NCI-H146 (cell line): Measurements from ENCODE around the gene ZNF831.

Source experiments
- DNase-seq: peaks from one replicate; lab custom pipeline; 2025; lab: John Stamatoyannopoulos, UW

The ZNF831 gene

DNA sequence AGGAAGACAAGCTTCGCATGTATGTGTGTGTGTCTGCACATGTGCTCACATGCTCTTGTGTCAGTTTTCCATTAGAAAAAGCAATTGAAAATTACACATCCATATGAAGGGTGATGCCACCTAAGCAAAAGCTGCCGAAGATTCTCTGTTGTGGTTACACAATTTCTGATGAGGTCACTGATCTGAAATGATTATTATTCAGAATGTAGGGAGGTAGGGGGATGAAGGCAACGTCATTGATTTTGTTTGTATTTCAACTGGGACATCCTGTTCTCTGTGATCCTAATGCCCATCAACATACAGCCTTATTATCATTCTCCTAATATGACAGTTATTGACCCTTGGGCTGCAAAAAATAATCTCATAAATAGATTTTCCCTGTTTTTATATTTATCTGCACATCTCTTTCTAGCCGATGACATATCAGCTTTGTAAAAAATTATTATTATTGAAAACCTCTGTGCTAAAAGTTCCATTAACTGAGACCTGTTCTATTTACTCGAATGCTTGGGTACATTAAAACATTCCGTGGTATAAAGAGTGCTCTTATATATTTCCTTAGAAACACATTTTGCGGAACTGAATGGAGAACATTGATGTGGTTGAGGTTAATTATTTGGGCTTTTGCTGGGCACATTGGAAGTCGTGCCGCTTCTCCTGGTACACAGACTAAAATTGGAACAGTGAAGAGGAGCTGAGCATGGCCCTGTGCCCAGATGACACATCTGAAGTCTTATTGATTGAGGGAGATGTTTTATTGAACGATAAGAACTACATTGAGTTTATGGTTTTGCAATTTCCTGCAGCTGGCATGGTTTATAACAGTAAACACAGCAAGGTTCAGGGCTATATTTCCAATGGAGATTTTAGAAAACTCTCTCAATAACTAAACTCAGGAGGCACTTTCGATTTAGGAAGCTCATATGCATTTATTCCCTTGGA lies 51.3 kb downstream of the ZNF831 start:
- no peak for DNase-seq

- no peak for DNase-seq
These were observed 53.6 kb downstream of the ZNF831 start for GRCh38 chr20:59217173-59217572.

- no peak for DNase-seq
These were observed 54.2 kb downstream of the ZNF831 start for GRCh38 chr20:59217794-59218280.

DNA sequence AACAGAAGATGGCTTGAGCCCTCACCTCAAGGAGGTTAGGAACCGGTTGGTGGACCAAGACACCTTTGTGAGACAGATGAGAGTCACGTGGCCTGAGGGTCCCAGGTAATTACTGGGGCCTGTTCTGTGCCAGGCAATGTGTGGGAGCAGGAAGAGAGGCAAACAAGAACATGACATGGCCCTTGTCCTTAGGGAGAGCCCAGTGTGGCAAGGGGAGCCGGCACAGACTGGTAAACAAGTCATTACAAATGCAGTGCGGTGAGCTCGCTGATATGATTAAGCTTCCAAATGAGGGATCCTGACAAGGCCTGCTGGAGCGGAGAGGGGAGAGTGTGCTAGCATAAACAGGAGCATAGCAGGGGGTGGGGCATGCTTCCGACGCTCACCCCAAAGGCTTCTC lies 55.6 kb downstream of the ZNF831 start:
- no peak for DNase-seq

DNA sequence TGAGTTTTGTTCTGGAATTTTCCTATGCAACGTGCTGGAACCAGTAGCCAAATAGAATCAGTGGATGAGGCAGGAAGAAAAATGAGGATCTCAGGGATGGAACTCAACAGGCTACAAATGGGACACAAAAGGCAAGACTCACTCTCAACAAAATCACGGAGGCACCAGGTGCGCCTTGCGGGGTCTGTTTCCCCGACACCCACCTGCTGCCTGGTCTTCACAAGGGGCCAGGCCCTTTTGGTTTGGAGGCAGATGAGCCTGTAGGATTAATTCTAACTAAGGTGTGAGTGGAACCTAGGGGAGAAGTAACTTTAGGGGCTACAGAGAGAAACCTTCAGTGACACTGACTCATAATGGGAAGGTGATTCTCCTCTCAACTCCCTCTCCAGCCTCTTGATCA lies 56.5 kb downstream of the ZNF831 start:
- DNase-seq: no peak

DNA sequence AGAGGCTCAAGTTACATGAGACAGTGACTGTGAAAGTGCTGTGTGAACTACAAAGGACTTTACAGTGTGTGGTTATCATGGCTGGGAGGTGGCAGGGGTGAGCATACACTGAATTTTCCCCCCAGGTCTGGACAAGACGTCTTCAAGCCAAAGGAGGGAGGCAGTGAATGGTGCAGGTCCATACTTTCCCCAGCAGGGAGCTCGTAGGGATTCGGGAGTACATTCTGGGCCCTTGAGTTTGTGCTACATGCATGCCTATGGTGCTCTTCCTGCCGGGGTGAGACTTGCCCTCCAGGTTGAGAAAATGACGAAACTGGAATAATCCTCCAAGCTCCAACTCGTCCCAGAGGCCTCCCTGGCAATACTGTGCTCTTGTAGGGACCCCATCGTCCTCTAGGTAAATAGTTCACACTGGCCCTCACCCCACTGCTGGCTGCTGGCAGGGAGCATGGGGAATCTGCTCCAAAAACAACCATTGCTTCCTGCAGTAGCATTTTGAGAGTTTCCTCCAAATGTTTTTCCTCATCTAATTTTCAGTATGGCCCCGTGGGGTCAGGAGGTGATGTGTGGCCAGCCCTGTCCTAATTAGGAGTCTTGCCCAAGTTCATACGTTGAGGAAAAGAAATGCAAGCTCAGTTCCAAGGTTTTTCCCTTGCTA lies 57.6 kb downstream of the ZNF831 start:
- no peak for DNase-seq

DNA sequence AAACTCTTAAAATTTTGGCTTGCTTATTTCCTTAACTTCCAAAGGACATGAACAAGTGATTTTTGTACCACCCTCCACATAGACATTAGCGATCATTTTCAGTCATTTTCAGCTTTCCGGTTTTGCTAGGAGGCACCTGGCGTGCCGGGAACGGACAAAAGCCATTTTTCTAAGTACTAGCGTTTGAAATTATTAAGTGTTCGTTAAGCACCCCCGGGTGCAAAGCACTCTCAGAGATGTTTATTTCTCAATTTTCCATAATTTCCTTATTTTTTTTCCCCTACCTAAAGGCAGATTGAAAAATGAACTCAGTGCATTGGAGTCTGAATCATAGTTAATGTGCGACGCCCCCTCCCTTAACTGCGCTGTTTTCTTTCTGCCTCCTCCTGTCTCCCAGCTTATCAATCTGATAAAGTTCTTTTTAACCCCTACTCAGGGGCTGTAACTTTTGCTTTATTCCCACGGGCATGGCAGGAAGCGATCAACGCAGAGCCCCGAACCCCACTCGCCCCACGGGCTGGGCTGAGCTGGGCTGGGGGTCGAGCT lies 58.2 kb downstream of the ZNF831 start:
- no peak for DNase-seq

DNA sequence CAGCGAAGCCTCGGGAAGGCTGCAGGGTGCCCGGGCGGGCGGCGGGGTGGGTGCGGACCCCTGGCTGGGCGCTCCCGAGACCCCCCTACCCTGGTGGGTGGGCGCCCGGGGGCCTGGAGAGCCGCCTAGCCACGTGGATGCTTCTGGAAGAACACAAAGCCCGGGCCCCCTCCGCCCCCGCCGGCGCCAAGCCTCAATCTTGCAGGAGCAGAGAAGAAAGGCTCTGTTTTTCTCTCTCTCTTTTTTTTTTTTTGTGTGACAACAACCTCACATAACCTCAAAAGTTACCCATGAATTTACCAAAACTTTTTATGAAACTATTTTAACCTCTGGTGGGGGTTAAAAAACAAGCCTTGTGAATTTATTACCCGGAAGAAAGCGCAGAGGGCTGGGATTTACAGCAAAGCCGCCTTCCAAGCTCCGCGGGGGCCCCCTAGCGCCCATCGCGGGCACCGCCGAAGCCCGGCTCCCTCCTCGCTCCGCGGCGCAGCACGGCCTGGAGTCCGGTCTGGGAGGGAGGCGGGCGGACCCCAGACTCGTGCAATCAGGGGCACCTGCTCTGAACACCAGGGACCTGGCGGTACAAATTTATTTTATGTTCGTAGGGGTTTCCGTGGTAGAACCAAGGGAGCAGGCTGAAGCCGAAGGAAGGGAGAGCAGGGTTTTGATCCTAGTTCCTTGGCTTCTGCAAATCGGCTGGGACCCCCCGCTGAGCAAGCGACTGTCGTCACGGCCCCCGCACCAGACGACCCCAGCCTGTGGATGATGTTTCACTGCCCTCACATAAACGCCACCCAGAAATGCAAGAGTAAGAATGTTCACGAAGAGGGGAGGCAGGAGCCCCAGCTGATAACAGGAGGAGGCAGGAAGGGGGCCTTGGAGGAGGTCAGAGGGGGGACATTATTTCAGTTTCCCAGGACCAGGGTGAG lies 58.9 kb downstream of the ZNF831 start:
- peak; percentile 63 for DNase-seq

DNA sequence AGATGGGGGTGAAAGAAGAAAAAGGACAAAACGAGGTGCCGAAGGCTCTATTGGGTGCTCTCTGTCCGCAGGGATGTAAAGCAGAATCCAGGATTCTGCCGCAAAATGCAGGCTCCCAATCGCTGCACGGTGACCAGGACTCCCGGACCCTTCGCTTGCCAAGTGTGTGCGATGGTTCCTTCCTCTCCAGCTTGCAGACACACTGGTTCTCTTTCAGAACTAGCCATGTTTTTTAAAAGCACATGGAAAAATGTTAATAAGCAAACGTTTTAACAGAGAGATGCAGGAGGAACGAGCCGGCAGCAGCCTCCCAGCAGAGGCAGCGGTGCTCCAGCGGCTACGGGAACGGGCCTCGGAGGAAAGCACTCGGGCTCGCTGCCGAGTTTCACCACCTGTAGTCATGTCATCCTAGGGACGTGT lies 59.6 kb downstream of the ZNF831 start:
- no peak for DNase-seq

- no peak for DNase-seq
These were observed 60.1 kb downstream of the ZNF831 start for GRCh38 chr20:59223750-59224149.

GRCh38 chr20:59224236-59224635 lies 60.6 kb downstream of the ZNF831 start:
- DNase-seq: no peak

DNA sequence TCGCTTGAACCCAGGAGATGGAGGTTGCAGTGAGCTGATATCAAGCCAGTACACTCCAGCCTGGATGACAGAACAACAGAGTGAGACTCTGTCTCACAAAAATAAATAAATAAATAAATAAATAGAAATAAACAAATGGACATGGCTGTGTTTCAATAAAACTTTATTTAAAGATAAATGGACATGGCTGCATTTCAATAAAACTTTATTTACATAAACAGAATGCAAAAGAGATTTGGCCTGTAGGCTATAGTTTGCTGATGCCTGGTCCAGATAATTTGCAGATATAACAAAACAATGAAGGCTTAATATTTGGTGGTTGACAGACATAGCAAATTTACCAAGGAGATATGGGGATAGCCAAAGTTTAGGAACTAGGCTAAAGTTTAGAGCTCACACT lies 66.8 kb downstream of the ZNF831 start:
- no peak for DNase-seq

GRCh38 chr20:59231124-59231804 lies 67.6 kb downstream of the ZNF831 start:
- no peak for DNase-seq

DNA sequence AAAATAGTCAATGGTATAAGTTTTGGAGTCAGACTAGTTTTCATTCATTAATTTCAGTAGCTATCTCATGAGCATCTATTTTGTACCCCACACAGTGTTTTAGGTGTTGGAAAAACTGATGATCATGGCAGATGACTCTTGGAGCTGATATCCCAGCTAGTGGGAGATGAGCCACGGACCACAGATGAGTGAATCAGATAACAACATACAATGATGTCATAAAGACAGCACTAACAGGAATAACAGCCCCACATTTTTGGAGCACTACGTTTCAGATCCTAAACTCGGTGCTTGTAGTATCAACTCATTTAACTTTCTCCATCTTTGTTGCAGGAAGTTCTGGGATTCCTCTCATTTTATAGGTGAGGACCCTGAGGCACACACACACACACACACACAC lies 69.0 kb downstream of the ZNF831 start:
- no peak for DNase-seq

DNA sequence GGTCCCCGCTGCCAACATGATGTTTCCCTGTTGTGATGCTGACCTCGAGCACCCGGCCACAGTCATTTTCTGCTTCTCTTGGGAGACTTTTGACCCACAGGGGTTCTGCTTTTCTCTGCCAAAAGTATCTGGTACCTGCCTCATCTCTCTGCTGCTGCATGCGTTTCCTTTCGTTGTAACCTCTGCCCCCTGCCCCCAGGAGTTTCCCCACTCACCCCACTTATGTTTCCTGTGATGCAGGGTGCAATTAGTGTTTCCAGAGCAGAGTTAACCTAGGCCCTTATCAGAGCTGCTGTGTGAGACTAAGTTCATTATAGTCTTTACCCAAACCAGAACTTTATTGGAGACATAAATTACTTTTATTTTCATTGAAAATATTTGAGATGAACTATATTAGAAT lies 71.6 kb downstream of the ZNF831 start:
- no peak for DNase-seq

DNA sequence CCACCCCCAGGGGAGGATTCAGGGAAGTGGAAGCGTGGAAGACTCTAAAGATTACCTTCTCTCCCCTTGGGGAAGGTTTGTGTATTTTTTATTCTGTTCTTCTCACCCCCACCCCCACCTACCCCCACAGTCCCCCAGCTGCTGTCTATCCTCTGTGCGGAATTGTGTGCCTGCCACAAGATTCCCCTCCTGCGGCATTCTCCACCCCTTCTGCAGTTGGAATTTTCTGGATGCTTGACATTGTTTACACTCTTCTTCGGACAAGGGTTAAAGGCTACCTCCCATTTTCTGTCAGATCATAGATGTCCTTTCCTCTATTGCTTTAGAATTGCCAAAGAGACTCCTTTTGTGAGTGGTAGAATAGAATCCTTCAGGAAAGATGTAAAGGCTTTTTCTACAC lies 76.4 kb downstream of the ZNF831 start:
- DNase-seq: no peak

GRCh38 chr20:59242714-59243626 lies 79.3 kb downstream of the ZNF831 start:
- no peak for DNase-seq

DNA sequence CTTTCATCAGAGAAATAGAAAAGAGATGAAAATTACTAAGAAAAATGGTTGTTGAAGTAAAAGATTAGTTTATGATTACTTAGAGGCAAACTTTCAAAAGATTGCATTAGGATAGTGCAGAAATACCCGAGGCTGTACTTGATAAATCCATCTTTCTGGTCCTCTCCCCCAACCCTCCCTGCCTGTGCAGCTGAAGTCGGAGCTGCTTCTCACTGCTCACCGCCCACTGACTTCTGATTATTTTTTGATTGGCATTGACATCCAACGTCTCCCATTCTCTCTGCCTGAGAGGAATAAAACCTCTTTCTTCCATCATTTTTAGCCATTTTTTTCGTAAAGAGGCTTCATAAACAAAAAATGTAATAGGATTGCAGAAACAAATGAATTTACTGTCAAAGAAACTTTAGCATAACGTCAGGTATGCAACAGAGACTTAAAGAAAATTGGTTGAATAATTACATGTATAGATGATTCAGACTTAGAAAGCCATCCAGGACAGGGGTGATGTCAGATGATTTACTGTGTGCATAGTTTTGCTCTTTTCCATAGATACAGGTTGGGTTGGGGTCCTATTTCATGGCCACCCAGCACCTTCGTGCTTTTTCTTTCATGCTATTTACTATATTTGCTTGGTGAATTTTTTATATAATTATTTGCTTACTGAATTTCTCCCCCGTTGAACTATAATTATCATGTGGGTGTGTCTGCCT lies 83.2 kb downstream of the ZNF831 start:
- no peak for DNase-seq
